Measurements from ENCODE around the gene SENP8. TPM values are rescaled to one million over a fixed set of nuclear protein-coding genes. Genes with fewer than 3 reads are reported as not detected.
"Not testable (repeated sequence)": the region's sequence is repeated elsewhere in the genome, so short reads cannot be mapped to it uniquely, and the experiment has no call there.

The SENP8 gene
- 2.7 TPM for polyA plus RNA-seq (2013, experiment 1 of 2; ENCODE audit: insufficient read length)
- polyA plus RNA-seq (2013, experiment 2 of 2; ENCODE audit: insufficient read length), result 3.1 TPM

GRCh38 chr15:72118017-72118978 lies at the start of gene SENP8, which contains the start of gene MYO9A:
Gene SENP8 (plus strand): TSS chr15:72118403. CDS start chr15:72139624, 21,221 bp downstream.
Gene MYO9A (minus strand): TSS chr15:72118150. CDS start chr15:72046563, 71,587 bp downstream.
- DNase-seq, result peak; percentile 98

- DNase-seq, result no peak
These were observed 49.3 kb upstream of the SENP8 start for GRCh38 chr15:72068856-72069255.

GRCh38 chr15:72070817-72071447 lies 47.3 kb upstream of the SENP8 start:
- DNase-seq, result no peak

GRCh38 chr15:72071448-72071825 lies 46.8 kb upstream of the SENP8 start:
- DNase-seq, result not testable (repeated sequence)

- DNase-seq, result no peak
These were observed 43.7 kb upstream of the SENP8 start for GRCh38 chr15:72074335-72075060.

GRCh38 chr15:72077950-72078349 lies 40.3 kb upstream of the SENP8 start:
- peak; percentile 36 for DNase-seq

- no peak for DNase-seq
These were observed 39.3 kb upstream of the SENP8 start for GRCh38 chr15:72078887-72079286.

GRCh38 chr15:72082176-72082575 lies 36.0 kb upstream of the SENP8 start:
- DNase-seq, result peak; percentile 71

- DNase-seq, result no peak
These were observed 32.0 kb upstream of the SENP8 start for GRCh38 chr15:72086010-72086697.

GRCh38 chr15:72086920-72087648 lies 31.1 kb upstream of the SENP8 start:
- no peak for DNase-seq

- no peak for DNase-seq
These were observed 26.2 kb upstream of the SENP8 start for GRCh38 chr15:72092006-72092405.

GRCh38 chr15:72092691-72093090 lies 25.5 kb upstream of the SENP8 start:
- no peak for DNase-seq

GRCh38 chr15:72096796-72097195 lies 21.4 kb upstream of the SENP8 start:
- no peak for DNase-seq

- DNase-seq, result no peak
These were observed 20.2 kb upstream of the SENP8 start for GRCh38 chr15:72098040-72098439.

GRCh38 chr15:72099155-72099554 lies 19.0 kb upstream of the SENP8 start:
- DNase-seq, result no peak

GRCh38 chr15:72100551-72100950 lies 17.7 kb upstream of the SENP8 start:
- not testable (repeated sequence) for DNase-seq

- no peak for DNase-seq
These were observed 13.1 kb upstream of the SENP8 start for GRCh38 chr15:72105111-72105510.

GRCh38 chr15:72106068-72106467 lies 12.1 kb upstream of the SENP8 start:
- DNase-seq, result no peak

GRCh38 chr15:72110355-72110754 lies 7.8 kb upstream of the SENP8 start:
- peak; percentile 24 for DNase-seq

- no peak for DNase-seq
These were observed 6.1 kb upstream of the SENP8 start for GRCh38 chr15:72112116-72112515.

GRCh38 chr15:72112805-72113204 lies 5.4 kb upstream of the SENP8 start:
- DNase-seq, result no peak

Data from fibroblast of skin of back (primary cell).